Measurements from ENCODE around the gene HORMAD2. TPM values are rescaled to one million over a fixed set of nuclear protein-coding genes. Genes with fewer than 3 reads are reported as not detected.

Gene HORMAD2
- total and polyA plus RNA-seq, 9 of the 15 experiments (the other 6 are each of a cell fraction or from before 2014, with no cell fraction given), result not detected

GRCh38 chr22:30220338-30221012, 140.2 kb downstream of the HORMAD2 start:
- no TSS peak for BruUV-seq (replicated peaks)
- TF ChIP-seq RBM25 (IDR thresholded peaks at IDR 0.05; ENCODE audit: low read depth, low read length, severe bottlenecking) (peak; percentile 12), PHF20 (IDR thresholded peaks at IDR 0.05; ENCODE audit: partially characterized antibody) (no peak), DDX20 (tag; IDR thresholded peaks at IDR 0.05; ENCODE audit: low read depth) (no peak), ZFP36 (IDR thresholded peaks at IDR 0.05; ENCODE audit: low read depth, low read length, partially characterized antibody) (peak; percentile 91)
- CTCF ChIA-PET (ENCODE audit: low intra/inter-chr PET ratio), result no interaction called here
- H3K9me1 ChIP-seq (ENCODE audit: control insufficient read depth, insufficient read depth, low read length), result no peaks in the 10 kb centered on the region
- intact Hi-C loops (cut with micrococcal nuclease) (no loop called here), in situ Hi-C loops (cut with MboI) (no loop called here)
- H3K79me2 ChIP-seq (ENCODE audit: control insufficient read depth, insufficient read depth, low read length), result no peaks in the 10 kb centered on the region
- no peak overlapping the region for H2AFZ ChIP-seq (ENCODE audit: low read depth, low read length)
- DNase-seq (ENCODE audit: extremely low read depth in 1 of 4, low spot score in 3 of 4) (no peak), FAIRE-seq (no peak), ATAC-seq (no peak)
- H3K27ac ChIP-seq (ENCODE audit: extremely low read depth, low read depth, low read length), result no peak overlapping the region
- 0 out of 2 replicates have a peak, but pooled peaks cover 3% of the 10 kb centered on the region for H4K20me1 ChIP-seq (replicated peaks; ENCODE audit: control insufficient read depth, insufficient read depth, low read length)
- POLR2A ChIA-PET, result interaction anchor here (1.5 kb wide), 1 partner anchor 31 kb away, joined by 4 read pairs; no protein-coding TSS in a partner anchor
- peaks cover 18 to 37% of the 10 kb centered on the region in 2 experiments; a peak in 4 of 5 replicates for H3K4me1 ChIP-seq (replicated peaks in 1 of 2; ENCODE audit: control insufficient read depth in 2 of 2, insufficient read depth in 2 of 2, low read length in 2 of 2)
- peaks cover 0 to 37% of the 10 kb centered on the region in 2 experiments; a peak in 2 of 5 replicates for H3K27me3 ChIP-seq (ENCODE audit: control insufficient read depth in 2 of 2, insufficient read depth in 2 of 2, low read length in 2 of 2)
- no peak overlapping the region for H3K9ac ChIP-seq (ENCODE audit: insufficient read depth in 1 of 2, low read depth in 2 of 2, low read length in 2 of 2)
- no peak overlapping the region for H3K4me2 ChIP-seq (ENCODE audit: insufficient read depth, low read length)
- no peak overlapping the region for H3K4me3 ChIP-seq
- no peaks in the 10 kb centered on the region for H3K36me3 ChIP-seq (ENCODE audit: control insufficient read depth, insufficient read depth, low read length)
- 35% methylated on average over 7 of the region's 7 CpGs for WGBS (ENCODE audit: insufficient coverage, low coverage, missing lambda C conversion rate)
- no peaks in the 10 kb centered on the region for H3K9me3 ChIP-seq (replicated peaks; ENCODE audit: control insufficient read depth, insufficient read depth, low read depth, low read length)
